ENCODE measurements around the gene KRT36.

The KRT36 gene

DNA sequence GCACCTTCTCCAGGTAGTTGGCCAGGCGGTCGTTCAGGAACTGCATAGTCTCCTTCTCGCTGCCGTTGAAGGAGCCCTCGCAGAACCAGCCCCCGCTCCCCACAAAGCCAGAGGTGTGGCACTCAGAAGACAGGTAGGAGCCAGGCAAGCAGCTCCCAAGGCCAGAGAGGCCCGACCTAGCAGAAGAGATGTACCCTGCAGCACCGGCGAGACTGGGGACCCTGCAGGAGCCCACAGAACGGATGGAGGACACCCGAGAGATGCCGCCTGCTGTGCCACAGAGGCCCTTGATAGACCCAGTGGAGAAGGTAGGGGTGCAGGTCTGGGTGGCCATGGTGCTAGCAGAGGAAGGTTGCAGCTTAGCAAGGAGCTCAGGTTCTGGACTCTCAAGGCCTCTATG lies at the start of gene KRT36:
Gene KRT36, minus strand, starts transcription at position 380 of the 400 bp plus-strand sequence. Its CDS starts 46 bp downstream, at position 334.
- DNase-seq (ENCODE audit: extremely low read depth in 1 of 2, low read depth in 1 of 2), result no peak

DNA sequence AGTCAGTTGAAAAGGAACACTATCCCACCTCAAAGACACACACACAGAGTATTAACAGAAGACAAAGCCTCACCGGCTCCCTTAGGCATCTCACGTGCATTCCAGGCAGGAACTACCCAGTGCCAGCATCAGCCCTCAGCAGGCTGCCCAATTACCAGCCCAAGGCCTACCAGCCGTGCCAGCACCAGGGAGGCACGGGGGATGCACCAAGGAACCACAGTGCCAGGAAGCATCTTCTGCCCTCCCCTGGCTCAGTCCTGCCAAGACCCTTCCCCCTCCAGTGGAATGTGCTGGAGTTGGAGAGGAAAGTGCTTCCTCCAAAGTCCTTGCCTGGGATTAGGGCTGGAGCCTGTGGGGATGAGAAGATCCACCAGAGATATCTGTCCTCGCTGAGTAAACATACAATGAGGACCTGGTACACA lies 49.4 kb upstream of the KRT36 start:
- DNase-seq (ENCODE audit: extremely low read depth in 1 of 2, low read depth in 1 of 2), result no peak

DNA sequence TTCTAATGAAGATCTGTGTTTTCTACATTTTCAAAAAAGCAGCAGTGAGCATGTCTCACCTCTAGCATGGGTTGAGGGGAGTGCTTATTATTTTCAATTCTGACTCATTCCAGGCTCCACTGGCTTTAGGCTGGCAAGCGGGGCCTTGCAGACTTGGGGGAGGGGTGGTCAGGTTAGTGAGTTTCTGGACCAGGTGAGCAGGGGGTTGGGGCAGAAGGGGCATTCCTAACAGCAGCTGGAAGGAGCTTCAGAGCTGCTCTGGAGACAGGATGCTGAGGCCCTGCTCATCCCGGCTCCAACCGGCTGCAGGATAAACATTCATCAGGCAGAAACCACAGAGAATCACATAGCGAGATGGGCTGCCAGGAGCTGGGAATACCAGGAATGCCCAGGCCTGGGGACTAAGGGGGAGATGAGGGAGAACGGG lies 48.9 kb upstream of the KRT36 start:
- no peak for DNase-seq (ENCODE audit: extremely low read depth in 1 of 2, low read depth in 1 of 2)

DNA sequence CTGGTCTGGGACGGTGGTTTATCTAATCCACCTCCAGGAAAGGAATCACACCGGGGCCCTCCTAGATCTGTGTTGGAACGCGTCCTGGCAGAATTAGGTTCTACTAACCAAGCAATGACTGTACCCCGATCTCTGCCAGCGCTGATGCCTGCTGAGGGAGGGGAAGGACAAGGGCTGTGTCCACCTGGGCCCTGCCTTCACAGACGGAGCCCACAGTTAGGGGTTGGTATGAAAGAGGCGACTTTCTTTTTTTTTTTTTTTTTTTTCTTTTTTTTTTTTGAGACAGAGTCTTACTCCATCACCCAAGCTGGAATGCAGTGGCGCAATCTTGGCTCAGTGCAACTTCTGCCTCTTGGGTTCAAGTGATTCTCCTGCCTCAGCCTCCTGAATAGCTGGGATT lies 48.3 kb upstream of the KRT36 start:
- no peak for DNase-seq (ENCODE audit: extremely low read depth in 1 of 2, low read depth in 1 of 2)

DNA sequence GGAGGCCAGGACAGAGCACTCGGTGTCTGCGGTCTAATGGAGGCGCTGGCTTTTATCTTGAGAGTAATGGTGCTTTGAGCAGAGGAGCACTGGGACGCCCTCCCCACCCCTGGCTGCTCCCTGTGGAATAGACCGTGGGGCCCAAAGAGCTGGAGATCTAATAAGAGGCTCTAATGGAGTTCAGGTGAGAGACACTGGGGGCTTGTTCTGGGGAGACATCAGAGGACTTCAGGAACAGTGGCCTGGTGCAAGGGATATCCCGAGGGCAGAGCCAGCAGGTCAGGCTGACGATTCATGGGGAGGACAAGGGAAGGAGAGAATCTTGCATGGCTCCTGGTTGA lies 47.9 kb upstream of the KRT36 start:
- DNase-seq (ENCODE audit: extremely low read depth in 1 of 2, low read depth in 1 of 2), result no peak

DNA sequence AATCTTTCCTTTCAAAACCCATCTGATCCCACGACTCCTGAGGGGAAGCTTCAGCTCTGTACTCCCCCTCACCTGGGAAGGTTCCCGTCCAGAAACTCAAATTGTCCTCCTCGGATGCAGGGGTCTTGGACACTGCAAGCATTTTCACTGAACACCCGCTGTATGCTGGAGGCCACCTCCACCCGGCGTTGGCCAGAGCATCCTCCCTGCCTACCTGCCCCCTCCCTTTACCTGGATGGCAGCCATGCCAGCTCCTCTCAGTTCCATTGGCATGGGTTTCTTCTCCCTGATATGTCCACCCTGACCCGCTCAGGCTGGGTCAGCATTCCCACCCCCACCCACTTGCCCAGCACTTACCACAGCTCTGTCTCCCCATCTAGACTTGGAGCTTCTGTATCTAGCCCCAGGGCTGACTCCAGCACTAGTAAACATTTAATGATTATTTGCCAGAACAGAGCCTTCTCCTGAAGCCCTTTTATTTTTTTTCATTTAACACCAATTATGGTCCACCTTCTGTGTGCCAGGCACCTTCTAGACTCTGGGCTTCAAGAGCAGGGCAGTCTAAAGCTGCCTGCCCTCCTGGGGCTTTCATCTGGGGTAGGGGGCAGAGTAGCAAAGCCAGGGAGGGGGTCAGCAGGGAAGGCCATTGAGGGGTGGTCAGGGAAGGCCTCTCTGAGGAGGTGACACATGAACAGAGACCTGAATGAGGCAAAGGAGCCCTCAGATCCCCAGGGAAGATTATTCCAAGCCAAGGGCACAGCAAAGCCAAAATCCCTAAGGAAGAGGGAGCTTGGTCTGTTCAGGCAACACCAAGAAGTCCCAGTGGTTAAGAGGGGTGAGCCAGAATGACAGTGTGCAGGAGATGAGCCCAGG lies 47.3 kb upstream of the KRT36 start:
- DNase-seq (ENCODE audit: extremely low read depth in 1 of 2, low read depth in 1 of 2), result no peak

DNA sequence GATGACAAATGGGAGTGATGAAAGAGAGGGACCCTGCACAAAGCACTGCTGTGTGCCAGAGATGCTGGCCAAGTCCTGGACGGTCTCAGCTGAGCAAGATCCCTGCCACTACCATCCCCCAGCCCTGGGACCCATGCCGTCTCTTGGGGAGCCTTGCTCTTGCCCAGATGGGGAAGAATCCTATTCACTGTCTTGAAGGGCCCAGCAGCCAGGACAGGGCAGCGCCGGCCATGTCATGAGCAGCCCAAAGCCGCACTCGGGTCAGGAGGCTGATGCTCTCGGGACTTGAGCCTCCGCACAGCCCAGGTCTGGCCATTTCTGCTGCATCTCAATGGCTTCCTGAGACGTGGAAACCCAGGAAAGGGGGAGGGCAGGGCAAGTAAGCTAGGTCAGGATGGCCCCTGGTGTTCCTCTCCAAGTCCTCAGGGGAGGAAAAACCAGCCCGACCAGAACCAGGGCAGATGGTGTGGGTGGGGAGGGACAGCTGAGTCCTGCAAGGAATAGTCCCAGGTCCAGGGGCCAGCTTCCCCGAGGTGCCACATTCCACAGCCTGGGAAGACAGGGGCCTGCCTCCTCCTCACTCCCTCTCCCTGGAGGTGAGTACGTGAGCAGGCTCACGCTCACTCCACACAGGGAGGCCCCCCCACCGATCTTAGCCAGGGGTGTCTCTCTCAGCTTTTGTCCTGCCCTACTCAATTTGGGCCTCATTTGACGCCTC lies 46.2 kb upstream of the KRT36 start:
- DNase-seq (ENCODE audit: extremely low read depth in 1 of 2, low read depth in 1 of 2), result no peak

DNA sequence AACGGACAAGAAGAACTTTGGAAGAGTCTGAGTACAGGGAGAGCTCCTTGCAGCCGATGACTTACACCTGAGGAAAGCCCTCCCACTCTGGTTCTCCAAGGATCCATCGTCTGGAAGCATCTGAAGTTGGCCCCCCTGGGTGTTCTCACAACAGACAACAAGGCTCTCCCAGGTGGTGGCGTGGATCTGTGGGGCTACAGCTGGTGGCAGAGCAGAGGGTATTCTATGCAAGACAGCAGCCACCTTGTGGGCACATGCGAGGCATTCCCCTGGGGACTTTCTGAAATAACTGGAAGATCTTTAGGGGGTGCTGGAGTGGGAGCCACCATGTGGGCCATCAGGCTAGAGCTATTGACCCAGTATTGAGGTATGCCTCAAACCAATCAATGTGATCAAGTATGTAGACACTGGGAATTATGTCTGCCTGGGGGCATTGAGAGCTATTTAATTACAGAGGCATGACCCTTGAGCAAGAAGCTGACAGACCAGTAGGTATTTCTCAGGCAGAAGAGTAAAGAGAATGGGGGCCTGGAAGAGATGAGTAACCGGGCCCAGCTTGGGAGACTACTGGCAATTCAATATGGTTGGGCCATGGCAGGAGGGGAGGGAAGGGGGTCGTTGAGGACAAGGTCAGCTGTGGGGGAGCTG lies 45.3 kb upstream of the KRT36 start:
- no peak for DNase-seq (ENCODE audit: extremely low read depth in 1 of 2, low read depth in 1 of 2)

DNA sequence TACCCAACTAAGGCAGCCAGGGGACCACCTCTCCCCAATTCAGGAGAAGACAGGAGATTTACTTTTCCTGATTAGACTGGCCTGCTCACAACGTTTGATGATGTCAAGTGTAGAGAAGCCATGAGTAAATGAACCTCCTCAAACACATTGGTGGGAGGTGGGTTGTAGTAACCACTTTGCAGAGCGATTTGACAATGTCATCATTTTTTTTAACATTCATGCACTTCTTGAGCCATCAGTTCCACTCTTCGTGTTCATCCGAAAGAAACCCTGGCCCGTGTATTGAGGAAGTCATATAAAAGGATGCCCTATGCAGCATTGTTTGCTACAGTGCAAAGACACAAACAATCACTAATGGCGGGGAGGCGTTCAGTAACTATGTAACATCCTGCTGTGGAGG lies 43.9 kb upstream of the KRT36 start:
- no peak for DNase-seq (ENCODE audit: extremely low read depth in 1 of 2, low read depth in 1 of 2)

DNA sequence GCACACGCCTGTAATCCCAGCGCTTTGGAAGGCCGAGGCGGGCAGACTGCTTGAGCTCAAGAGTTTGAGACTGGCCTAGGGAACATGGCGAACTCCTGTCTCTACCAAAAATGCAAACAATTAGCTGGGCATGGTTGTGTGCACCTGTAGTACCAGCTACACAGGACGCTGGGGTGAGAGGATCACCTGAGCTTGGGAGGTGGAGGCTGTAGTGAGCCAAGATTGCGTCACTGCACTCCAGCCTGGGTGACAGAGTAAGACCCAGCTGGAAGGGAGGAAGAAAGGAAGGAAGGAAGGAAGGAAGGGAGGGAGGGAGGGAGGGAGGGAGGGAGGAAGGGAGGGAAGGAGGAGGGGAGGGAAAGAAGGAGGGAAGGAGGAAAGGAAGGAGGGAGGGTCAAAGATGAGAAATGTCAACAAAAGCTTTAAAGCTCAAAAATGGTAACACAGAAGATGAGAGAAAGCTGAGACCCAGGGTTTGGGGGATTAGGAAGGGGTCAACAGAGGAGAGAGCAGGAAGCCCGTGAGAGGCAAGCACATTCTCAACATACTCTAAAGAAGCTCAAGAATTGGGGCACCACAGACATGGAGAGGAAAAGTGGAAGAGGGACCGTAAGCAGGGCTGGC lies 43.3 kb upstream of the KRT36 start:
- DNase-seq (ENCODE audit: extremely low read depth in 1 of 2, low read depth in 1 of 2), result no peak

DNA sequence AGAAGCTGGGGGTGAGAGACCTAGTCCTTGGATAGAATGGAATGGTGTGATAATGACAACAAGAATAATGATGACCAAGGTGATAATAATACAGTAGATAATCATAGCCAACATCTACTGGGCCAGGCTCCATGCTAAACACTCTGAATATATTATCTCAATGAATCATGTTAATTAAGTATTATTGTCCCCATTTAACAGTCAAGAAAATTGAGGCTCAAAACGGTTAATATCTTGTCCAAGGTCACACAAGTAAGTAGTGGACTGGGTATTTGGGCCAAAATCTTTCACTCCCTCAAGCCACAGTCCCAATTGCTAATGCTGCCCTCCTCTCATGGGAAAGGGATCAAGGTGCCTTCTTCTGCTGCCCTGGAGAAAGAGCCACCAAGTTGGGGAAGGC lies 42.3 kb upstream of the KRT36 start:
- DNase-seq (ENCODE audit: extremely low read depth in 1 of 2, low read depth in 1 of 2), result no peak

DNA sequence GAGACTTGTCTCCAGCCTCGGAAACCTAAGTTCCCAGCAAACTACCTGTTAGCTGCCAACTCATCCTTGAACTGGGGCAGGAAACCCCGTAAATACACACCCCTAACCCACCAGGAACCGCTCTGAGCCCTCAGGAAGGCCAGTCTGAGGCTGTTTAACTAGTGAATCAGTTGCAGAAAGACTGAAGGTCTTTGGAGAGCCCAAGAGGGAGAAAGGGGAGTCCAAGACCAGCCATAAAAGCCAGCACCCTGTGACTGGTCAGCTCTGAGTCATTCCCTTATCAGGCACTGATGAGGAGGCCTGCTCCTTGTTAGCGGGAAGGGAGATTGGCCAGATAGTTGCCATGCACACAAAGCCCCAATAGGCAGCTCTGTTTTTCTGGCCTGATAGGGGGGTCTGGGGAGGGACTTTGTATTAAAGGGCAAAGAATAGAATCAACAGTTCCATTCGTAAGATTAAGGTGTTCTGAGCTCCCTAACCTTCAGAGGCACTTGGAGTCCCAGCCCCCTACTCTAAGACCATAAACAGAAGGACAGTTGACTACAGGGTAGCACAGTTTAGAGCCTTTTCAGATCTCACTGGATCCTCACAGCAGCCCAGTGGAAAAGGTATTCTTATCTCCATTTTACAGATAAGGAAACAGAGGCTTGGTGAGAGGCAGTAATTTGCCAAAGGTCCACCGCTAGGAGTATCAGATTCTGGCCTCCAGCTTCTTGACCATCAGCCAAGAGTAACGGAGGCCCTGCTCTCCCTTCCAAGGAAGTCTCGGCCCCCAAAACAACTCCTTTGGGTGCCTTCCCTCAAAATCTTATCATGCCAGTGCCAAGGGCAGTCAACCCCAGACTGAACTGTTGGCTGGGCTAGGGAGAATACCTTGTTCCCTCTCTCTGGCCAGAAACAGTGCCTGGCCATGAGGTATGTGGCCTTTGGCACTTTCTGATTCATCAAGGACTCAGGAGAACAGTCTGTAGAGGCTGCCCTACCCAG lies 40.6 kb upstream of the KRT36 start:
- no peak for DNase-seq (ENCODE audit: extremely low read depth in 1 of 2, low read depth in 1 of 2)

DNA sequence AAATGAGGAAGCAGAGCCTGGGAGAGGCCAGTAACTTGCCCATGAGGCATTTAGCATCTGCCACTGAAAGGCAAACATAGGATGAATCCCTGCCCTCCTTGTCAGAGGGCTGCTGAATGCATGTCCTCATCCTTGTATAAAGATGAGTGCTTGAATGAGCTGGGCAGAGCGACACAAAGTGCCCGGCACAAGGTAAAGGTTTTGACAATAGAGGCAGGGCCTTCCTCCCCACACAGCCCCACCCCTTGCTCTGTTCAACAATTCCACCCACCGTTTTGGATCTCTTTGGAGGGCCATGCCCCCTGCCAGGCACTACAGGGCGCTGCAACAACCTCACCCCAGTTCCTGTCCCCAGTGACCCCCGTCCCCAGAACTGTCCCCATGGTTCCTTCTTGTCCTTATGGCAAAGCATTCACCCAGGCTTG lies 39.8 kb upstream of the KRT36 start:
- no peak for DNase-seq (ENCODE audit: extremely low read depth in 1 of 2, low read depth in 1 of 2)

DNA sequence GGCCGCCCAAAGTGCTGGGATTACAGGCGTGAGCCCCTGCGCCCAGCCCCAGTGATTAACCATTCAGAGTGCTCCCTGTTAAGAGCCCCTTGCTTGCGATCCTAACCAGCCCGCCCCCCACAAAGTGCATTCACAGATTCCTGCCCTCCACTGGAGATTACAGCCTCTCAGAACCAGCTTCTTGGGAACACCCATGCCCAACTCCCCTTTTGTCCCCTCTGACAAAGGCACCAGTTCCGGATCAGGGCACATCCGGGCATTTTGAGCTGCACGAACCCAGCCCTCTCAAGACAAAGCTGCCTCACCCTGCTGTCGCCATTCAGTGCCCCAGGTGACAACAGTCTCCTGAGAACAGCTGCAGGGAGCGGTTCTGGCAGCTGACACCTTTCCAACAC lies 39.2 kb upstream of the KRT36 start:
- DNase-seq (ENCODE audit: extremely low read depth in 1 of 2, low read depth in 1 of 2), result no peak

DNA sequence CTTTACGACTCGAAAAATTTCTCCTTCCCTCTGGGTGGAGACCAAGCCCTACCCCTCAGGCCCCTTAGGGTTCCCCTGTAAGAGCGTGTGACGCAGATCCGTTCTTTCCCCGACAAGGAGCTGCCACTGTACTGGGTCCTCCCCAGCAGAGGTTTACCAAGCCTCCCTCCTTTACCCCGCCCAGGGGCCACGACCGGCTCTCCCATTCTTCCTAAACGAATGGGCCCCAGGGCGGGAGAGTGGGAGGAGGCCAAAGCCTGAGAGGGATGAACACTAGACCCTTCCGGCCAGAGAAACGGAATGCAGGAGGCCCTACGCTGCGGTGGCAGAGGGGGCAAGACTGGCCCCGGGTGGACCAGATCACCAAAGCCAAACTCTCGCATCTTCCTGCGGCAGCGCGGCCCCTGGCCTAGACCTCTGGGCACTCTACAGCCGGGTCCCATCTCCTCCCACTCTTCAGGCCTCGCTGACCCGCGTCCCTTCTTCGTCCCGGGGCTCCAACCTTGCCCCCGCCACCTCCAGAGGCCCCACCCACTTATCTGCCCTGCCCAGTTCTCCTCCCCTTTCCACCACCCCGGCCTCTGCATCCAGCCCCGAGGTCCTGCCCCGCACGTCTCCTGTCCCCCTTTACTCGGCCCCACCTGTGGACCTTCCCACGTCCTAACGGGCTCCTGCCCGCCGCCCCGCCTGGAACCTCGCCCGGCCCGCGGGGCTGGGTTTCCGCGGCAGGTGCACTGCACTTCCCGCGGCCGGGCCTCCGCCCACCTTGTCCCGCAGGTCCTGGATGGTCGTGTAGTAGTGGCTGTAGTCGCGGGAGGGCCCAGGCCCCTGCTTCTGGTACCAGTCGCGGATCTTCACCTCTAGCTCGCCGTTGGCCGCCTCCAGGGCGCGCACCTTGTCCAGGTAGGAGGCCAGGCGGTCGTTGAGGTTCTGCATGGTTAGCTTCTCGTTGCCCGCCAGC lies 37.6 kb upstream of the KRT36 start:
- DNase-seq (ENCODE audit: extremely low read depth in 1 of 2, low read depth in 1 of 2), result no peak

DNA sequence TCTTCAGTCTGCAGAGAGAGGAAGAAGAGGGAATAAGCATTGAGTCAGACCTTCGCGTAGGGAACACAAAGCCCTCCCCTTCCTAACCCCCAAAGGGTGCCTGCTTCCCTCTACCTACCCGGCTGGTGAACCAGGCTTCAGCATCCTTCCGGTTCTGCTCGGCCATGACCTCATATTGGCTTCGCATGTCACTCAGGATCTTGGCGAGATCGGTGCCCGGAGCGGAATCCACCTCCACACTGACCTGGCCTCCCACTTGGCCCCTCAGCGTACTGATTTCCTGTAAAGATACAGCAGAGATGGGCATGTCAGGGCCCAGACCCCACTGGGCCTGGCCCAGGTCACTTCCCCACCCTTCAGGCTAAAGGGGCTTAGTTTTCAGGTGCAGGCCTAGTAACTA lies 34.6 kb upstream of the KRT36 start:
- DNase-seq (ENCODE audit: extremely low read depth in 1 of 2, low read depth in 1 of 2), result no peak

DNA sequence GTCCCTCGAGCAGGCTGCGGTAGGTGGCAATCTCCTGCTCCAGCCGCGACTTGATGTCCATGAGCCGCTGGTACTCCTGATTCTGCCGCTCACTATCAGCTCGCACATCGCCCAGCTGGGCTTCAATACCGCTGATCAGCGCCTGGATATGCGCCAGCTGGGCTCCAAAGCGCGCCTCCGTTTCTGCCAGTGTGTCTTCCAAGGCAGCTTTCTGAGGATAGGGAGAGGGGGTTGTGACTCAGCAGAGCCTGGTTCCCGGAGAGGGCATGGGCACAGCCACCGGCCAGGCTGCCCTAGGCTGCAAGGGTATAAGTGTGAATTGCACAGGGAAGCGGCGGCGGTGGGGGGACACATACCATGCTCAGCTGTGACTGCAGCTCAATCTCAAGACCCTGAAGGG lies 34.1 kb upstream of the KRT36 start:
- no peak for DNase-seq (ENCODE audit: extremely low read depth in 1 of 2, low read depth in 1 of 2)

DNA sequence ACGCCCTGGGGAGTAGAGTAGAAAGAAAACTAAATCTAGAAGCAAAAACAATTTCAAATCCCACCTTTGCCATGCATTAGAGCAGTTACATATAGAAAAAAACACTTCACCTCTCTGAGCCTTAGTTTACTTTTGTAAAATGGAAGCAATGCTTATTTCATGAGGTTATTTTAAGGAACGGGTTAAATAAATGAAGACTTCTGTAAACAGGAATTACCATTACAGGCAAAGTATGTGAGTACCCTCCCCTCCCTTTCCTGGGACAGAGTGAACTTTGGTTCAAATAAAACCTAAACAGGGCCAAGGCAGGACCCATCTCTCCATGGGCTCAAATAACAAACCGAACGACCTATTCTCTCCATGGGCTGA lies 33.5 kb upstream of the KRT36 start:
- DNase-seq (ENCODE audit: extremely low read depth in 1 of 2, low read depth in 1 of 2), result no peak

Measured in activated CD8-positive, alpha-beta memory T cell treated with anti-CD3 and anti-CD28 coated beads for 1 hour (primary cell).